Mesothelial cell of epicardium (in vitro differentiated cells): ENCODE measurements around the gene EFCAB12. TPM values are rescaled to one million over a fixed set of nuclear protein-coding genes. Genes with fewer than 3 reads are reported as not detected.

Experiments
- DNase-seq, 2 experiments: peaks; one replicate each; pipeline ENCODE4 v3.0.0; 2021; ENCODE audit warnings: low spot score in 2 of 2; ENCODE audit not compliant: unreplicated experiment in 2 of 2
- H3K27ac Mint-ChIP-seq: 2 replicates; pipeline ENCODE4 v1.8.0; 2021; ENCODE audit warnings: mixed read lengths
- H3K27me3 Mint-ChIP-seq: 2 replicates; pipeline ENCODE4 v1.8.0; 2021; ENCODE audit warnings: low read depth, mixed read lengths
- H3K36me3 Mint-ChIP-seq: 2 replicates; pipeline ENCODE4 v1.8.0; 2021; ENCODE audit warnings: mixed read lengths
- H3K4me1 Mint-ChIP-seq: 2 replicates; pipeline ENCODE4 v1.8.0; 2021; ENCODE audit warnings: mixed read lengths
- H3K4me3 Mint-ChIP-seq: 2 replicates; pipeline ENCODE4 v1.8.0; 2021; ENCODE audit warnings: mild to moderate bottlenecking, moderate library complexity, mixed read lengths
- H3K9me3 Mint-ChIP-seq: 2 replicates; pipeline ENCODE4 v1.8.0; 2021; ENCODE audit warnings: mixed read lengths
- CTCF ChIP-seq: fragments of 200-600 bp; sonication (generic); IDR thresholded peaks from one replicate; pipeline ENCODE4 v1.5.0; 2021; ENCODE audit warnings: antibody characterized with exemption; ENCODE audit not compliant: unreplicated experiment
- total RNA-seq: library from RNA; stranded (reverse); gene quantifications from 3 replicates; pipeline ENCODE4 v1.2.1, GENCODE V29; 2021

Gene EFCAB12
- total RNA-seq, 1 donor from 2014 or later, result 0.74 TPM

- no peak for TF ChIP-seq CTCF
- Mint-ChIP-seq H3K4me3 (no peak overlapping the region), H3K4me1 (peaks cover 22% of the 10 kb centered on the region), H3K27me3 (peaks cover 5% of the 10 kb centered on the region), H3K9me3 (no peaks in the 10 kb centered on the region), H3K27ac (no peak overlapping the region), H3K36me3 (peaks cover 19% of the 10 kb centered on the region)
- DNase-seq, result no peak
These were observed 4.2 kb upstream of the EFCAB12 start for GRCh38 chr3:129432671-129433070.

GRCh38 chr3:129432036-129432435 is 3.6 kb upstream of the EFCAB12 start:
- H3K4me1 Mint-ChIP-seq, result peaks cover 23% of the 10 kb centered on the region
- no peak overlapping the region for H3K27ac Mint-ChIP-seq
- no peak for TF ChIP-seq CTCF
- DNase-seq, result no peak
- H3K4me3 Mint-ChIP-seq, result no peak overlapping the region
- no peaks in the 10 kb centered on the region for H3K9me3 Mint-ChIP-seq
- H3K27me3 Mint-ChIP-seq, result peaks cover 11% of the 10 kb centered on the region
- peaks cover 18% of the 10 kb centered on the region for H3K36me3 Mint-ChIP-seq

- Mint-ChIP-seq H3K36me3 (peaks cover 10% of the 10 kb centered on the region), H3K27ac (peak overlapping the region; percentile 16), H3K4me3 (no peak overlapping the region)
These were observed 1.2 kb upstream of the EFCAB12 start for GRCh38 chr3:129429602-129430001.

GRCh38 chr3:129429080-129429451 is 630 bp upstream of the EFCAB12 start:
- Mint-ChIP-seq H3K4me3 (peak overlapping the region; percentile 80), H3K27ac (peak overlapping the region; percentile 47), H3K27me3 (peaks cover 14% of the 10 kb centered on the region), H3K9me3 (no peaks in the 10 kb centered on the region), H3K36me3 (peaks cover 10% of the 10 kb centered on the region), H3K4me1 (peaks cover 12% of the 10 kb centered on the region)
- no peak for TF ChIP-seq CTCF
- DNase-seq, result no peak

More at GRCh38 chr3:129429602-129430001, 1.2 kb upstream of the EFCAB12 start:
- no peak for TF ChIP-seq CTCF
- Mint-ChIP-seq H3K27me3 (peaks cover 14% of the 10 kb centered on the region), H3K9me3 (no peaks in the 10 kb centered on the region), H3K4me1 (peaks cover 12% of the 10 kb centered on the region)
- no peak for DNase-seq

GRCh38 chr3:129428007-129428375 is 445 bp downstream of the EFCAB12 start:
- H3K36me3 Mint-ChIP-seq, result peaks cover 5% of the 10 kb centered on the region
- no peaks in the 10 kb centered on the region for H3K9me3 Mint-ChIP-seq
- H3K27ac Mint-ChIP-seq, result no peak overlapping the region
- peaks cover 14% of the 10 kb centered on the region for H3K27me3 Mint-ChIP-seq
- peak overlapping the region; percentile 80 for H3K4me3 Mint-ChIP-seq
- peaks cover 12% of the 10 kb centered on the region for H3K4me1 Mint-ChIP-seq
- TF ChIP-seq CTCF, result no peak
- DNase-seq, result no peak

GRCh38 chr3:129425619-129426018 is 2.8 kb downstream of the EFCAB12 start:
- peaks cover 12% of the 10 kb centered on the region for H3K4me1 Mint-ChIP-seq
- no peak for TF ChIP-seq CTCF
- no peaks in the 10 kb centered on the region for H3K36me3 Mint-ChIP-seq
- DNase-seq, result no peak
- H3K27ac Mint-ChIP-seq, result no peak overlapping the region
- peaks cover 14% of the 10 kb centered on the region for H3K27me3 Mint-ChIP-seq
- no peak overlapping the region for H3K4me3 Mint-ChIP-seq
- H3K9me3 Mint-ChIP-seq, result no peaks in the 10 kb centered on the region
